NCI-H128 (cell line): ENCODE results near the gene MBD3L2.
"Not testable (repeated sequence)": the region's sequence is repeated elsewhere in the genome, so short reads cannot be mapped to it uniquely, and the experiment has no call there.

Experiments
- DNase-seq: peaks from one replicate; lab custom pipeline; 2025; ENCODE audit not compliant: unreplicated experiment; lab: John Stamatoyannopoulos, UW

Gene MBD3L2

DNA sequence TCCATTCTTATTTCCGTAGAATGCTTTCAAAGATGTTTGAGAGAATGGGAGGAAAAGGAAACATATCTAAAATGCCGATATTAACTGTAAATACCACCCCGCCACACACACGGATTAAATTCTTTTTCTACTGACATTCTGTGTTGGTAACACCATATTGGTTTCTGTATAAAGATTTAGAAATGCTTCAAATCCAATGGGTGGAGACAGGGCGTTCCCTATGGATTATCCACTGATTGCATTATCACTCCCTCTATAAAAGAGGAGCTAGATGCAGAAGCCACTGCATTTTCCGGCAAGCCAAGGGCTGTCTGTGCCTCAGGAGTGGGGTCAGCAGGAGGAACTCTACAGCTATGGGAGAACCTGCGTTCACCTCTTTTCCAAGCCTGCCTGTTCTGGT, at the start of gene MBD3L2:
TSS of gene MBD3L2 (plus strand) at position 301 of the 400 bp plus-strand sequence. CDS start at position 354, 53 bp downstream.
- DNase-seq, result not testable (repeated sequence)

DNA sequence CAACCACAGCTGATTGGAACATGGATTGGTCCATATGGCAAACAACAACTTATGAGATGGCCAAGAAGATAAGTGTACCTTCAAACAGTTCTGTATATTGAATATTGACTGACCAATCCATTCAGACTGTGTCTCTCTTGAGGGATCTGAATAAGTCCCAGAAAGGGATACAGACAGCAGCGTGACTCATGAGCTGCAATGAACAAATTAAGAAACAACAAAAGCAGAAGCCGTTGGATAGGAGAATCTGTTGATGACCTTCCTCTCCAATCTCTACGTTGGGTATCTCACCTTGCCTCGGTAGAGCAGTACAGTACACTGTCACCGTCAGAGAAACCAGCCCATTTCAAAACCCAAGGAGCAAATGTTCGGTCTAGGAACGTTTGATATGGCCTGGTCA, 49.2 kb upstream of the MBD3L2 start:
- no peak for DNase-seq

DNA sequence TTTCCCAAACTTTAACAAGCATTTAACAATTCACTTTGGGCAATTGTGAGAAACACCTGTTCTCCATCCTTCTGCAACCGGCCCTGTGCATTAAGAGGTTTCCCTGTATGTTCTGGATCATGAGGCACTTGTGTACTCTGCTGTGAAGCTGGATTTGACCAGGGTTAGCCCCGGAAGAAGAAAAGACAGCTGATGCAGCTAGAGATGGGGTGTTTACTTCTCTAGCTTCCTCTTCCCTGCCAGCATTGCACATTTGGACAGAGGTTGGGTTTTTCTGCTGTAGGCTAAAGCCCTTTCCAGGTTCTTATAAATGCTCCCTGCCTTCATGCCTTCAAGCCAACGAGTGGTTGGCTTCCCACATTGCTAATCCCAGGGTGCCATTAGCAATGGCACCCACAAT, 48.8 kb upstream of the MBD3L2 start:
- no peak for DNase-seq

DNA sequence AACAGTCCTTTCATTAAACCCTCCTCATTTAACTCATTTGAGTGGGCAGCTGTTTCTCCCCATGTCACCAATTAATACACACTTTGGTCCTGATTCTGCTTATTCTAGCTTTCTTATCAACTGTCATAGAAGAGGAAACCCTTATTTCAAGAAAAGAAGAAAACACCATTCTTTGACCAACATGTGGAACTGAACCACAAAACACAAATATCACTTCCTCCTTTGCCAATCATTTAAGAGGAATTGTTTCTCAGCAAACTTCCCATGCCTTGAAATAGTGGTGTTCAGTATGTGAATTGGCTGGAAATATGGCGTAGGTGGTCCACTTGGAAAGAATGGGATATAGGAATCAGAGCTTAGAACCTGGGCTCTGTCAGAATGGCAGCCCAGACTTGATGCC, 48.3 kb upstream of the MBD3L2 start:
- no peak for DNase-seq

DNA sequence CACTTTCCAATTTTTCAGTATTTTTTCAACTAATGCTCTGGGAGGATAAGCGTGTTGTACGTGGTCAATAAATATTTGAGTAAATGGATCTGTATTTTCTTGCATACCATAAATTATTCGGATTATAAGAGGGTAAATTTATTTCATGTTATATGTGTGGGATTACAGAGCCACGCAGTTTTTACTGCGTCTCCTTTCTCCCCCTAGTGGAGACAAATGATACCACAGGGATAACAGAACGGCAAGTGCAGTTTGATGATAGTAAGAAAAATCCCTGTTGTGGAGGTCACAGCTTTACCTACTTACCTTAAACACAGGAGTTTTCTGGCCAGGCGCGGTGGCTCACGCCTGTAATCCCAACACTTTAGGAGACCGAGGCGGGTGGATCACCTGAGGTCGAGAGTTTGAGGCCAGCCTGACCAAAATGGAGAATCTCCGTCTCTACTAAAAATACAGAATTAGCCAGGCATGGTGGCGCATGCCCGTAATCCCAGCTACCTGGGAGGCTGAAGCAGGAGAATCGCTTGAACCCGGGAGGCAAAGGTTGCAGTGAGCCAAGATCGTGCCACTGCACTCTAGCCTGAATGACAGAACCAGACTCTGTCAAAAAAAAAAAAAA, 44.7 kb upstream of the MBD3L2 start:
- DNase-seq, result no peak

DNA sequence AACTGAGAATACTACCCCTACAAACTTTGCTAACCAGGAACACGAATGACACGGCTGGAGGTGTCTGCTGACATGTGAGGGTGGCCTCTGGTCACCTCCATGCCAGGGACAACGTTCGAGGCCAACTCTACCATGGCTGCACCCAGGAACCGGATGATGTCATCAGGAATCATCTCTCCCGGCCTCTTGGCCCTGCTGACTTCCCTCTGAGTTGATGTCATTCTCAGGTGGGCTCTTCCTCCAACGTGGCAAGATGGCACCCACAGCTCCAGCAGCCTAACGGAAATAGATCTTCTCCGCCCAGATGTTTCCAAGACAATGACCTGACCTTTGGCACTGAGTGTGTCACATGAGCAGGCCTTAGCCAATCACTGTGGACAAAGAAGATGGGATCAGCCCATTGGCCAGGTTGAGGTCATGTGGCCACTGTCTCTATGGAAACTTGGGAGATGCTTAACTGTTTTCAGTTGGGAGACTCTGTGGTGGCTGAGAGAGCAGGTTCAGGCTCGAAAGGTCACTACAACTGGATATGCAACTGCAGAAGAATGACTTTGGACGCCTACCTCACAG, 42.9 kb upstream of the MBD3L2 start:
- DNase-seq, result no peak

DNA sequence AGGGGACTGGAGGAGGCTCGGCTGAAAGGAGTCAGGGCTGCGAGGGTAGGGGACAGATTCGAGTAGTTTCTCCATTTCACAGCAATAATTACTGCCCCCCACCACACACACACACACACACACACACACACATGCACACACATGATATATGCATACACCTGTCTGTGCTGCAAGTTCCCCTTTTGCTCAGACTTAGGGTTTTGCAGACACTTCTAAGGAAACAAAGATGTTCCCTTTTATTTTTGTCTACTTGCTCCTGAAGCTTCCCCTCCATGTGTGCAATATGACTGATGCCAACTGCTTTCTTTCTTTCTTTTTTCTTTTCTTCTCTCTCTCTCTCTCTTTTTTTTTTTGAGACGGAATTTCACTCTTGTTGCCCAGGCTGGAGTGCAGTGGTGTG, 41.3 kb upstream of the MBD3L2 start:
- DNase-seq, result no peak

DNA sequence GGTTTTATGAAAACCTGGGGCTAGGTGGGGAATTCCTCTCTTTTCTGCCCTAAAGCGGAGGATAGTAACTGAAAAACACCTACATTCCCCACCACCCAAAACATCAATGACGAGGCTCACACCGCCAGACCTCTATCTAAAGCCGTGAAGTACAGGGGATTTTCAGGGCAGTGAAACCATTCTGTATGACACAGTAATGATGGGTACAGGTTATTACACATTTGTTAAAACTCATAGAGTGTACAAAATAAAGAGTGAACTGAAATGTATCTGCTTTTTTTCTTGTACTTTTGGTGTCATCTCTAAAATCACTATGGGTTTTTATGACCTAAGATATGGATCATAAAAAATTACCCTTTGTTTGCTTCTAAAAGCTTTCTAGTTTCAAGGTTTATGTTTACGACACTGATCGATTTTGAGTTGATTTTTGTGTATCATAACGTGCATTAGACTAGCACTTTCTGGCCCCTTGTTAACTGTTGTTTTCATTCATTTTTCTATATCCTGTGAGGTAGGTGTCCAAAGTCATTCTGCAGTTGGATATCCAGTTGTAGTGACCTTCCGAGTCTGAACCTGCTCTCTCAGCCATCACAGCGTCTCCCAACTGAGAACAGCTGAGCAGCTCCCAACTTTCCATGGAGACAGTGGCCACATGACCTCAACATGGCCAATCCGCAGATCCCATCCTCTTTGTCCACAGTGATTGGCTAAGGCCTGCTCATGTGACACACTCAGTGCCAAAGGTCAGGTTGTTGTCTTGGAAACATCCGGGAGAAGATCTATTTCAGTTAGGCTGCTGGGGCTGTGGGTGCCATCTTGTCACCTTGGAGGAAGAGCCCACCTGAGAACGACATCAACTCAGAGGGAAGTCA, 38.2 kb upstream of the MBD3L2 start:
- DNase-seq, result no peak

DNA sequence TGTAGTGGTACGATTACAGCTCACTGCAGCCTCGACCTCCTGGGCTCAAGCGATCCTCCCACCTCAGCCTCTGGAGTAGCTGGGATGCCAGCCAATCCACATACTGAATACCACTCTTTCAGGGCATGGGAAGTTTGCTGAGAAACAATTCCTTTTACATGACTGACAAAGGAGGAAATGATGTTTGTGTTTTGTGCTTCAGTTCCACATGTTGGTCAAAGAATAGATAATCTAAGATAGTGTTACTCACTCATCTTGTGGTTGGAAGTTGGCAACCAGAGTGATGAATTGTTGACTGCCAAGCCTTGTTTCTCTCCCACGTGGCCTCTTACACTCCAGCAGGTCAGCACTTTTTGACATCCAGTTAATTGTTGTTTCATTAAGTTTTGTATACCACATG, 35.4 kb upstream of the MBD3L2 start:
- DNase-seq, result no peak

DNA sequence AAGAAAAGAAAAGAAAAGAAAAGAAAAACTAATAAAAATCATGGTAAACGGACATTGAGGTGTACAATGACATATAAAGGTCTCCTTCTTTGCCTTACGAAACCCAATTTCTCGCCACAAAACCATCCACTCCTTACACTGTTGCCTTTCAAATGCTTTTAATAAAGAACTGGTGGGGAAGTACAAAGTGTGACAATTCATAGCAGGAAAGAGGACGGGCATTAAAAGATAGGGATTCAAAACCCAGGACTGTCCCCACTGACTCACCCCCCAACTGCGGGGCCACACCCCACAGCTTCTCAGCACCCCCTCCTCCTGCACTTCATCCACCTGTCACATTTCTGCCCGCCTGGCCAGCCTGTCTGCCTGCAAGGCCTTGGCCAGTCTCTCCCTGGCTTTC, 30.3 kb upstream of the MBD3L2 start:
- no peak for DNase-seq

DNA sequence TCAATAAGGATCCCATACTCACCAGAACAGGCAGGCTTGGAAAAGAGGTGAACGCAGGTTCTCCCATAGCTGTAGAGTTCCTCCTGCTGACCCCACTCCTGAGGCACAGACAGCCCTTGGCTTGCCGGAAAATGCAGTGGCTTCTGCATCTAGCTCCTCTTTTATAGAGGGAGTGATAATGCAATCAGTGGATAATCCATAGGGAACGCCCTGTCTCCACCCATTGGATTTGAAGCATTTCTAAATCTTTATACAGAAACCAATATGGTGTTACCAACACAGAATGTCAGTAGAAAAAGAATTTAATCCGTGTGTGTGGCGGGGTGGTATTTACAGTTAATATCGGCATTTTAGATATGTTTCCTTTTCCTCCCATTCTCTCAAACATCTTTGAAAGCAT, 27.8 kb upstream of the MBD3L2 start, which contains the start of gene MBD3L2B:
TSS of gene MBD3L2B (minus strand) at position 101 of the 400 bp plus-strand sequence. CDS start at position 67, 34 bp downstream.
- not testable (repeated sequence) for DNase-seq

DNA sequence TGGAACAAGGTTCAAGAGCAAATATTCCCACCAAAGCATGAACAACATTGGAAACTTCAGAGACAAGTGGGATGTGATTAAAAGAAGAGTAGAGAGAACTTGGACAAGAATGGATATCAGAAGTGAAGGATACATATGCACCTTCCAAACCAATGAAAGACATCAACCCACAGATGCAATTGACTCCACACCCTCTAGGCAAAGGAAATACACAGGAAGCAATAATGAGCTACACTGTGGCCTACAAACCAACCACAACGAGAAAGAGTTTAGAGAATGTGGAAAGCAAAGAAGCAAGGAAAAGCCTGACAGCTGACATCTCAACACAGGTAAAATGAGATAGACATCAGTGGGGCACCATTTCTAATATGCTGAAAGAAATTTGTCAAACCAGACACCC, 20.3 kb upstream of the MBD3L2 start:
- not testable (repeated sequence) for DNase-seq

DNA sequence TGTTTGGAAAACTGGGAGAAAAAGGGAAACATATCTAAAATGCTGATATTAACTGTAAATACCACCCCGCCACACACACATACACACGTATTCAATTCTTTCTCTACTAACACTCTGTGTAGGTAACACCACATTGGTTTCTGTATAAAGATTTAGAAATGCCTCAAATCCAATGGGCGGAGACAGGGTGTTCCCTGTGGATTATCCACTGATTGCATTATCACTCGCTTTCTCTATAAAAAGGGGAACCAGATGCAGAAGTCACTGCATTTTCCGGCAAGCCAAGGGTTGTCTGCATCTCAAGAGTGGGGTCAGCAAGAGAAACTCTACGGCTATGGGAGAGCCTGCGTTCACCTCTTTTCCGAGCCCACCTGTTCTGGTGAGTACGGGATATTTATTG, 18.8 kb upstream of the MBD3L2 start, which contains the start of gene MBD3L5:
TSS of gene MBD3L5 (plus strand) at position 301 of the 400 bp plus-strand sequence. CDS start at position 335, 34 bp downstream.
- not testable (repeated sequence) for DNase-seq

DNA sequence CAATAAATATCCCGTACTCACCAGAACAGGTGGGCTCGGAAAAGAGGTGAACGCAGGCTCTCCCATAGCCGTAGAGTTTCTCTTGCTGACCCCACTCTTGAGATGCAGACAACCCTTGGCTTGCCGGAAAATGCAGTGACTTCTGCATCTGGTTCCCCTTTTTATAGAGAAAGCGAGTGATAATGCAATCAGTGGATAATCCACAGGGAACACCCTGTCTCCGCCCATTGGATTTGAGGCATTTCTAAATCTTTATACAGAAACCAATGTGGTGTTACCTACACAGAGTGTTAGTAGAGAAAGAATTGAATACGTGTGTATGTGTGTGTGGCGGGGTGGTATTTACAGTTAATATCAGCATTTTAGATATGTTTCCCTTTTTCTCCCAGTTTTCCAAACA, 9.0 kb upstream of the MBD3L2 start, which contains the start of gene MBD3L4:
TSS of gene MBD3L4 (minus strand) at position 101 of the 400 bp plus-strand sequence. CDS start at position 66, 35 bp downstream.
- not testable (repeated sequence) for DNase-seq

DNA sequence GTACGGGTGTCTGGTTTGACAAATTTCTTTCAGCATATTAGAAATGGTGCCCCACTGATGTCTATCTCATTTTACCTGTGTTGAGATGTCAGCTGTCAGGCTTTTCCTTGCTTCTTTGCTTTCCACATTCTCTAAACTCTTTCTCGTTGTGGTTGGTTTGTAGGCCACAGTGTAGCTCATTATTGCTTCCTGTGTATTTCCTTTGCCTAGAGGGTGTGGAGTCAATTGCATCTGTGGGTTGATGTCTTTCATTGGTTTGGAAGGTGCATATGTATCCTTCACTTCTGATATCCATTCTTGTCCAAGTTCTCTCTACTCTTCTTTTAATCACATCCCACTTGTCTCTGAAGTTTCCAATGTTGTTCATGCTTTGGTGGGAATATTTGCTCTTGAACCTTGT, 7.6 kb upstream of the MBD3L2 start:
- DNase-seq, result not testable (repeated sequence)

DNA sequence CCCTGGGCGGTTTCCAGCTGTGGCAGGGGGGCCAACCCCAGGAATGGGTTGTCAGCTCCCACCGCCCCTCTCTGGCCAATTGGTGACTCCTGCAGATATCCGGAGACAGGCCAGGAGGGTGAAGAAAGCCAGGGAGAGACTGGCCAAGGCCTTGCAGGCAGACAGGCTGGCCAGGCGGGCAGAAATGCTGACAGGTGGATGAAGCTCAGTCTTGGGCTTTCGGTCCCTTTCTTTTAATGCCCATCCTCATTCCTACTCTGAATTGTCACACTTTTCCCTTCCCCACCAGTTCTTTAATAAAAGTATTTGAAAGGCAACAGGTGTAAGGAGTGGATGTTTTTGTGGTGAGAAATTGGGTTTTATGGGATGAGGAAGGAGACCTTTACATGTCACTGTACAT, 2.3 kb downstream of the MBD3L2 start:
- not testable (repeated sequence) for DNase-seq

DNA sequence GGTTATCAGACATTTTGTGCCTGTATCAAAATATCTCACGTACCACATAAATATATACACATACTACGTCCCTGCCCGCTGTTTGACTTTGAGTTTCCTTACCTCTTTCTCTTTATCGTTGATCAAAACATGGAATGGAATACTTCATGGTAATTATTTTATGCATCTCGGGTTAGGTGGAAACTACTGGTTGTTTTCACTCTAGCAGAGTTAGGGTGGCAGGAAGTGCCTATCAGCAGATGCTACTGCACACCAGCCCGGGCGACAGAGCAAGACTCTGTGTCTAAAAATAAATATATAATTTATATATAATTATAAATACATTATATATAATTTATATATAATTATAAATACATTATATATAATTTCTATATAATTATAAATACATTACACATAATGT, 3.8 kb downstream of the MBD3L2 start:
- not testable (repeated sequence) for DNase-seq

DNA sequence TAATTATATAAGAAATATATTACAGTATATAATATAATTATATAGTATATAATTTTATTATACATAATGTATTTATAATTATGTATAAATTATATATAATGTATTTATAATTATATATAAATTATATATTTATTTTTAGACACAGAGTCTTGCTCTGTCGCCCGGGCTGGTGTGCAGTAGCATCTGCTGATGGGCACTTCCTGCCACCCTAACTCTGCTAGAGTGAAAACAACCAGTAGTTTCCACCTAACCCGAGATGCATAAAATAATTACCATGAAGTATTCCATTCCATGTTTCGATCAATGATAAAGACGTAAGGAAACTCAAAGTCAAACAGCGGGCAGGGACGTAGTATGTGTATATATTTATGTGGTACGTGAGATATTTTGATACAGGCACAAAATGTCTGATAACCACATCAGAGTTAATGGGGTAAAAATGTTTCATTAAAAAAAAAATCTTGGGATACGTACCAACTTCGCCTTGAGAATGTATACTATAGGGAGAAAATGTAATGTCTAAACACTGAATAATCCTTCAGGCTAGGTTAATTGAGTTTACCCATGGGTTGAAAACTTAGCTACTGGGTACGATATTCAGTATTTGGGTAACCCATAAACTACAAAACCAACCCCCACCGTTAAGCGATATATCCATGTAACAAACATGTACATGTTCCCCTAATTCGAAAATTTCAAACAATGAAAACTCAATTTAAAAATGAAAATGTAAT, 5.7 kb downstream of the MBD3L2 start:
- not testable (repeated sequence) for DNase-seq

DNA sequence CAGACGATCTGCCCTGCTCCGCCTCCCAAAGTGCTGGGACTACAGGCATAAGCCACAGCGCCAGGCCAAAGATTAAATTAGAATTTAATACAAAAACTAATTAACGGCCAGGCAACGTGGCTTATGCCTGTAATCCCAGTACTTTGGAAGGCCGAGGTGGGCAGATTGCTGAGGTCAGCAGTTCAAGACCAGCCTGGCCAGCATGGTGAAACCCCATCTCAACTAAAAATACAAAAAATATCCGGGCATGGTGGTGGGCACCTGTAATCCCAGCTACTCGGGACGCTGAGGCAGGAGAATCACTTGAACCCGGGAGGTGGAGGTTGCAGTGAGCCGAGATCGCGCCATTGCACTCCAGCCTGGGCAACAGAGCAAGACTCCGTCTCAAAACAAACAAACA, 6.6 kb downstream of the MBD3L2 start:
- DNase-seq, result not testable (repeated sequence)

DNA sequence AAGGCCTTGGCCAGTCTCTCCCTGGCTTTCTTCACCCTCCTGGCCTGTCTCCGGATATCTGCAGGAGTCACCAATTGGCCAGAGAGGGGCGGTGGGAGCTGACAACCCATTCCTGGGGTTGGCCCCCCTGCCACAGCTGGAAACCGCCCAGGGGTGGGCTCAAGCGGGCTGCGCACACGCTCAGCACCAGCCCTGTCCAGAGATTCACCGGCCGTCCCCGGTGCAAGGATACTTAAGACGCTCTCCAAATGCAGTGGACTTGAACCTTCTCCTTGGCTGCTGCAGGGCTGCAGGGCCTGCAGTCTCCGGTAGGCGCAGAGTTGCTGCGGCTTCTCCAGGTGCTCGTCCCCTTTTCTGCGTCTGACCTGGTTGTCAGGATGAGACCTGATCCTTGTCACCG, 7.2 kb downstream of the MBD3L2 start:
- DNase-seq, result not testable (repeated sequence)

DNA sequence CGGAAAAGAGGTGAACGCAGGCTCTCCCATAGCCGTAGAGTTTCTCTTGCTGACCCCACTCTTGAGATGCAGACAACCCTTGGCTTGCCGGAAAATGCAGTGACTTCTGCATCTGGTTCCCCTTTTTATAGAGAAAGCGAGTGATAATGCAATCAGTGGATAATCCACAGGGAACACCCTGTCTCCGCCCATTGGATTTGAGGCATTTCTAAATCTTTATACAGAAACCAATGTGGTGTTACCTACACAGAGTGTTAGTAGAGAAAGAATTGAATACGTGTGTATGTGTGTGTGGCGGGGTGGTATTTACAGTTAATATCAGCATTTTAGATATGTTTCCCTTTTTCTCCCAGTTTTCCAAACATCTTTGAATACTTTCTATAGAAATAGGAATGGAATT, 9.5 kb downstream of the MBD3L2 start, which contains the start of gene MBD3L3:
TSS of gene MBD3L3 (minus strand) at position 101 of the 400 bp plus-strand sequence. CDS start at position 30, 71 bp downstream.
- not testable (repeated sequence) for DNase-seq
